Skin of body (tissue), 2 donors: Measurements from ENCODE around the gene ANO6. TPM values are rescaled to one million over a fixed set of nuclear protein-coding genes. Genes with fewer than 3 reads are reported as not detected.
"Not testable (repeated sequence)": the region's sequence is repeated elsewhere in the genome, so short reads cannot be mapped to it uniquely, and the experiment has no call there.

Experiments used
- DNase-seq: peaks from one replicate; lab custom pipeline; 2025; lab: John Stamatoyannopoulos, UW
- total RNA-seq: library from RNA; depleted of rRNA; stranded (reverse); fragments of >200 nt; gene quantifications from one replicate; pipeline ENCODE4 v1.2.3, GENCODE V29; 2014

The ANO6 gene
- total RNA-seq, 1 donor from 2014 or later = 55.6 TPM

DNA sequence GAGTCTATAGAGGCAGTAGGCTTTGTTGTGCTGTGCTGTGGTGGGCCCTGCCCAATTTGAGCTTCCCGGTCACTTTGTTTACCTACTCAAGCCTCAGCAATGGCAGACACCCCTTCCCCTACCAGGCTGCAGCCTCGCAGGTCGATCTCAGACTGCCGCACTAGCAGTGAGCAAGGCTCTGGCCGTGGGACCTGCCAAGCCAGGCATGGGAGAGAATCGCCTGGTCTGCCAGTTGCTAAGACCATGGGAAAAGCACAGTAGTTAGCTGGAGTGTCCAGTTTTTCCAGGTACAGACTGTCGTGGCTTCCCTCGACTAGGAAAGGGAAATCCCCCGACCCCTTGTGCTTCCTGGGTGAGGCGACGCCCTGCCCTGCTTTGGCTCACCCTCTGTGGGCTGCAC lies 26.3 kb downstream of the ANO6 start:
- no peak for DNase-seq

DNA sequence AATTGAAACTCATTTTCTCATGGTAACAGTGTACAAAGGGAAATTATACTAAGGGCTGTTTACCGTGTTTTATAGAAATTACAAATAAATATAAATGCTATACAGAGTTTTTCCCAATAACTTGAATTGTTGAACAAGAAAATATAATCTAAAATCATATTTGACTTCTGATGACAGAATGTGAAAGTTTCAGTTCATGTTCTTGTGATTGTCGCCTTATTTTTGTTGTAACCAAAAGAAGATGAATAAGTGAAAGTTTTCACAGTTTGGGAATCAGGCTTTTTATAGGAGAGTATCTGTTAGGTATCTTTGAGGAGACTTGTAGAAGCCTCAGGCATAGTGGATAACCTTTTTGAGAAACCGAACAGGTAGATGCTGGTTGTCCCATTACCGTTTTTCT lies 28.1 kb downstream of the ANO6 start:
- no peak for DNase-seq

DNA sequence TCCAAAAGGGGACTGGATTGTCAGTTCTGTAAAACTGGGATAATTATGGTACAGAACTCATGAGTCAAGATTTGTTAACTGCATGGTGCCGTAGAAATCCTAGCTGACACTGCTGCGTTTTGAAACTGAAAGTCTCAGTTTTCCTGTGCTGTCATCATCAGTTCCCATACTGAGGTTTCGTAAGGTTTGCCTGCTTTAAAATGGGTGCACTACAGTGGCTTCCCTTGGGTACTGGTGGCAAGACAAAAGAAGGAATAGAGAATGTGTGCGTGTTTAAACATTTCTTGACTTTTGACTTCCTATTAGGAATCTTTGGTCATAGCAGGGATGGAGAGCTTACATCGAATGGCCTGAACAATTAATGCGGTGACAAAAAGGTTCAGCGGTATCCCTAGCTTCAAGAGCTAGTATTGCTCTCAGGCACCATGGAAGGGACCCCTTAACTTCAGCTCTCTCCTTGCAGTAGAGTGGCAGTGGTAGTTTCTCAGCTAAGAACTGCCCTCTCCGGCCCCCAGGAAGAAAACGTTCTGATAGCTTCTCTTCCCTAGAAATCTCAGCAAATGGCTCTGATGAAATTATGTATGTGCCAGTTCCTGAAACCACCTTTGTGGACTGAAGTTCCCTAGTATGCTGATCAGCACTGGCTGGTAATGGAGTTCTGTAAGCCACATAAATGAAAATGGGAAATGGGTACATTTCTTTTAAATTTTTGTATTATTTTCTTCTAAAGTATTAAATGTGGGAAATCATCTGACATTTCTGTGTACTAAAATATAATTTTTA lies 28.9 kb downstream of the ANO6 start:
- no peak for DNase-seq

DNA sequence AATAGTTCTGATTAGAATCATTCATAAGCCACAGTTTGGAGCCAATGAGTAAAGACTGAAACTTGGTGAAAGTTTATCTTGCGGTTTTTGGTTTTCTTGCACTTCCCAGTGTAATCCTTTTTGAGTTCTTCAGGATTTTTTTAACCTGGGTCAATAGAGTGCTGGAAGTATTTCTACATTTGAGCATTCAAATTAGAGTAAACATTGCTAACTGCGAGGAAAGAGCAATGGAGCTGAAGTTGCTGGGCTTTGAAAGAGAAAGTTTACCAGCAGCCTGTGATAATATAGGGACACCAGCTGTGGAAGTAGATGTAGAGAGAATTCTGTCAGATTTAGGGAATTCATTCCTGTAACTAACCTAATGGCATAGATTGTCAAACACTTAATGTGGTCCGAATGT lies 30.3 kb downstream of the ANO6 start:
- DNase-seq = no peak

DNA sequence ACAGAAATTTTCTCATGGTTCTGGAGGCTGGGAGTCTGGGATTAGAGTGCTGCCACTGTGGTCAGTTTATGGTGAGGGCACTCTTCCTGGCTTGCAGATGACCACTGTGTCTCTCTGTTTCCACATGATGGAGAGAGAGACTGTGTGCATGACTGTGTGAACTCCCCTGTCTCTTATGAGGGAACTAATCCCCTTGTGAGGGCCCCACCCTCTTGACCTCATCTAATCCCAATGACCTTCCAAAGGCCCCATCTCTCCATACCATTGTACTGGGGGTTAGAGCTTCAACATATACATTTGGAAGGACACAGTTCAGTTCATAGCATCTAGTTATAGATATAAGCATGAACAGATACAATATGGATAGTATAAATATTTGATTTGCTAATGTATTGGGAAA lies 31.7 kb downstream of the ANO6 start:
- no peak for DNase-seq

DNA sequence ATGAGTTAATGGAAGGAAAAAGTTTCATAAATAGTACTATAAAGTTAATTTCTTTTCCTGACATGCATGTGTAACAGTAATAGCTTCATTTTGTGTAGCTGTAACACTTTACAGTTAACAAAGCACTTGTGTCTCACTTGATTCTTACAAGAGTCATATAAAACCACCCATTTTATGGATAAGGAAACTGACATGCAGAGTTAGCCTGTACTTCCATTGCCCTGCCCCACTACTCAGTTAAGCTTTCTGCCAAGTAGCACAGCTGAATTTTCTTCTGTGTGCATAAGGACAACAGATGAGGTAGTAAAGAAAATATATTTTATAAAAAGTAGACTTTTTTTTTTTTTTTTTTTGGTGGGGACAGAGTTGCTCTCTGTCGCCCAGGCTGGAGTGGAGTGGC lies 32.2 kb downstream of the ANO6 start:
- no peak for DNase-seq

DNA sequence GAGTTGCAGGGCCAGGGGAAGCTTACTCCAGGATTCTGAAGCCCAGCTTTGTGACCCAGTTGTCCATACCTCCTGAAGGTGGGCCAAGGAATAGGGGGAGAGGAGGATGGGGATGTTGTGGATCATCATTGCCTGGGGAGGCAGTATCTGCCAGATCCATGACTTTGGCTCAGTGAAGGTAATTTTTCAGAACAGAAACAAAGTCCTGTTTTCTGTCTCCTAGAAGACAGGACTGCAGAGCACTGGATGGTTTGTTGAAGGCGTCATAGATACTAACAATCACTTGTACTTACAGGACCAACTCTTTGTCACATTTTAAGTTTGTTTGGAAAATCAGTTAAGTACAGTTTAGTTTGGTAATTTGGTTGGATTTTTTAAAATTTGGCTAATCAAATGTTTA lies 38.4 kb downstream of the ANO6 start:
- DNase-seq = no peak

DNA sequence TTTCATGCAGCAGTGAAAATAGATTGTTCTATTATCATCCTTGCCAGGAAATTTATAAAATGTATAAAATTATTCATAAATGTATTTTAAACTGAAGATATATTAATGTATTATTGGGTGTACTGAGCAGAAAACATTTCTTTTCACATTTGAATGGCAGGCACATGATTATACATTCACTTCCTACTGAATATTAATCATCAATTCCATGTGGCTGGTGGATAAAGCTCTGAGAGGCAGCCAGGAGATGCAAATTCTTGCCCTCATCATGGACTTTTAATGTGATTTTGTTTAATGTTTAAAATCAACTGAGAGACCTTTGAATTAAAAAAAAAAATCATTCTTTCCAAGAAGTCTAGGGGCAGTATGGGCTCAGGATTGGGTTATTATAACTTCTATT lies 40.8 kb downstream of the ANO6 start:
- DNase-seq = no peak

DNA sequence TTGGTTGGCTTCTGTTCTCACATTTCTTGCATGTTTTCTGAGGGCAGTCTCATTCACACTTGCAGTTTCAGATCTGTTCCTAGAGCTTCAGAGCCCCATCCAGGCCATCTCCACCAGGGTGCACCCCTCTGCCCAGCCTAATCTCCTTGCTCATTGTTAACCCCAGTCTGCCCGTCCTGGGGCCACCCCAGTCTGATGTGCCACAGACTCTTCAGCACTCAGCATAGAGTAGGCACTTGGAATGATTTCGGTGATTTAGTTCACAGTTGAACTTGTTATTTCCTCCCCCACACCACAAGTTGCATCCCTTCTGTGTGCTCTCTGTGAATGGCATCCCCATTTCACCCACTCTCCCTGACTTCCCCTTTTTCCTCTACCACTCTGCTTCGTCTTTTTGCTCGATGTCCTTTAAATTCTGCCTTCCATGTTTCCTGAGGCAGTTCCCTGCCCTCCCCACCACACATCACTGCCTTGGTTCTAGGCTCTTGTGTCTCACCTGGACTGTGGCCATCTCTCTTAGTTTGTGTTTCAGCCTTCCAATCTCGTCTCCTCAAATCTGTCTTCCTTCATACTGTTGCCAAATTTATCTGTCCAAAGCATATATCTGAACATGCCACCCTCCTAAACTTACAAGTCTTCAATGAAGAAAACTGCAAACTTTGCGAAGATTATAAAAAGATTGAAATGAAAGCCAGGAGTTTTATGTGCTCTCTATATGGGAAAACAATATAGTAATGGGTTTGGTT lies 41.5 kb downstream of the ANO6 start:
- DNase-seq = no peak

DNA sequence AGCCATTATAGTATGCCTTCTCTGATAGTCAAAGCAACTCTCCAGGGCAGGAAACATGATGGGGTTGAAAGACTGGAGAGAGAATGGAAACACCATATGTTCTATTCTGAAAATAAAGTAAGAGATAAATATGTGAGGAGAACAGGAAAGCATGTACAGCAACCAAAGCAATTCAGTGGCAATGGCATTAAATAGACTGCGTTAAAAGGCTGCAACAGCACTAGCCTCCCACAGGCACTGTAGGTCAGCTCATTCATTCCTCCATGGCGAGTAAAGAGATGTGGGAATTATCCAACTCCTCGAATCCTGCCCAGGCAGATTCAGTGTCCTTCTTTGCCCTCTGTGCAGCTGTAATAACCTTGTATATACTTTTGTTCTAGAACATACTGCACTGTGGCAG lies 43.8 kb downstream of the ANO6 start:
- no peak for DNase-seq

DNA sequence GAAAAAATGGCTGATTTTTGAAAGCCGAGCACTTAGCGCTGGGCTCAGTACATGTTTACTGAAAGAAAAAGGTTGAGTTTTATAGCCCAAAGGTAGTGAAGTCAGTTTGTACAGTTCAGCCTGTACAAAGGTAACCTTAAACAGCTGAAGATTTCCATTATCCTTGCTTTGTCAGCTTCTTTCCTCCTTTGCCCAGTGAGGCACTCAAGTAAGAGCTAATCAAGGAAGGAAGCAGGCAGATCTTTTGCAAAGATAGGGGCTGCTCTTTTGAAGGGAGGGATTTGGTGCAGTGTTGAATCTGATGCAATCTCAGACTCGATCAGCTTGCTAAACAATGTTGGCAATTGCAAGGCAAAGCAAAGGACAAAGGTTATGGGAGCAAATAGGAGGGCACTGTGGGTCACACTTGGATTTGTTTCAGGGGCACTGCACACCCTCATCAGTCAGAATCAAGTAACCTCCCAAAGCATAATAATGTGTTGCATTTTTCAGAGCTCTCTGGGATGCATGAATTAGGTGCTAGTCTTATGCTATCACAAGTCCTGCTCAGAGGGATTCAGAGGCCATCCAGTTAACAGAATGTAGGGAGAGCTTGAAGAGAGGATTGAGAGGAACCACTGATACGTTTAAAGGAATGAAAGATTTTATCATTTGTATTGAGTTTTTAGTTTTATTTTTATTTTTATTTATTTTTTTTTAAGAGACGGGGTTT lies 44.4 kb downstream of the ANO6 start:
- DNase-seq = no peak

DNA sequence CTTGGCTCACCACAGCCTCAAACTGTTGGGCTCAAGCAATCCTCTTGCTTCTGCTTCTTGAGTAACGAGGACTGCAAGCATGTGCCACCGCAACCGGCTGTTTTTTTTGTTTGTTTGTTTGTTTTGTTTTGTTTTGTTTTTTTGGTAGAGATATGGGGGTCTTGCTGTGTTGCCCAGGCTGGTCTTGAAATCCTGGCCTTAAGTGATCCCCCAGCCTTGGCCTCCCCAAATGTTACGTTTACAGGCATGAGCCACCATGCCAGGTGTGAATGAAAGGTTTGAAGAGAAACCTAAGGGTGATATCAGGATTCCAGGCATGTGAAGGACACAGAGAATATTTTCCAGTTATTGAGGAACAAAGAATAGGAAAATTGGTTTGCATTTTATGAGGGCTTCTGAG lies 45.0 kb downstream of the ANO6 start:
- no peak for DNase-seq

DNA sequence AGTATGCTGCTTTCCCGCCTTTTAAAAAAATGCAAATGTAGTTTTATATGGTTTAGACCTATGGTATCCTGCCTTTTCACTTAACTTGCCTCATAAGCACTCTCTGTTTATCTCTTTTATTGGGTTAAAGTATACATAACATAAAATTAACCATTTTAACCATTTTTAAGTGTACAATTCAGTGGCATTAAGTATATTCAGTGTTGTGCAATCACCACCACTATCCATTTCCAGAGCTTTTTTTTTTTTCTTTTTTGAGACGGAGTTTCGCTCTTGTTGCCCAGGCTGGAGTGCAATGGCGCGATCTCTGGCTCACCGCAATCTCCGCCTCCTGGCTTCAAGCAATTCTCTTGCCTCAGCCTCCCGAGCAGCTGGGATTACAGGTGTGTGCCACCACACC lies 46.3 kb downstream of the ANO6 start:
- DNase-seq = not testable (repeated sequence)

DNA sequence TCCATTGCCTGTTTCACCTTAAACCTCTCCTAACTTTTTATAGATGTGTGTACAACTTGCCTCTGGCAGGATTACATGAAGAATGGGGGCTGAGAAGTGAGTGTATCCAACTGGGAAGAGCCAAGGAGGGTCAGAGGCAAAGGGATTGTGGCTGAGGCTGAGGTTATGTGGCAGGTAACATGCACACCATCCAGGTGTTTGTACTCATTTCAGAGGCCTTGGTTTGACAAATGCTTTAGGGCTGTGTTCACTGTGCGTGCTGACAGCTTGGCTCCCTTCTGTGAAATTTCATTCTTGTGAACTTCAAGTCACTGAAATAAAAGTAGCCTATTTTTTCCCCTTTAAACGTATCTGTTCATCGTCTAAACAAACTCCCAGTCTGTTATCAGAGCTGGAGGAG lies 47.7 kb downstream of the ANO6 start:
- DNase-seq = no peak

DNA sequence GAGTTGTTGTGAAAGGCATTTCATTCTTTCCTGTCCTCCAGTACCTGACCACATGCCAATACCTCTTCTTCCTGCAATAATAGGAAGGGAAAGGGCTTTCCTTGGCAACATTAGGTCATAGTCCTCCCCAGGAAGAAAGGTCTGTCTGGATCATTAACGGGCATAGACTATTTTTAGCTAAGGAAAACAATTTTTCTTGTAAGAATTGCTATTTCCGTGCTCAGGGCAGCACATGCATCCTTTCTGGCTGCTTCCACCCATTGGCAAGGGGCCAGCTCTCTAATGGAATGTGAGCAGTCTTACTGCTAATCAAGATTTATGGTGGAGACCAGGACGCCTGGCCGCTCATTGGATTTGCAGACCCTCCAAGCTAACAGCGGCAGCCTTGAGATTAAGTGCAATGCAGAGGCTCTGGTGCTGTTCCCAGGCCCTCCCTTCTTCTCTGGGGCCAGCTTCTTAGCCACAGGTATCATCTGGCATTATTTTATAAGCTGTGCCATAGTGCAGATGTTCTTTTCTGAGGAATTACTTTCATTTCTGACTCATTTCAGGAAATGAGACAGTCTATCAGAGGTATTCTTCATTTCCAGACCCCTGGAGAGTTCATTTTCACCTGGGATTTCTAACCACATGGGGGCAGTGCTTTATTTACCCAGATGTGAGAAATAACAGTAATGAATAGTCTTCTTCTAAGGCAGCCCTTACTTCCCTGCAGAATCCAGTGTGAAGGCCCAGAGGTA lies 52.9 kb downstream of the ANO6 start:
- DNase-seq = peak; percentile 69

DNA sequence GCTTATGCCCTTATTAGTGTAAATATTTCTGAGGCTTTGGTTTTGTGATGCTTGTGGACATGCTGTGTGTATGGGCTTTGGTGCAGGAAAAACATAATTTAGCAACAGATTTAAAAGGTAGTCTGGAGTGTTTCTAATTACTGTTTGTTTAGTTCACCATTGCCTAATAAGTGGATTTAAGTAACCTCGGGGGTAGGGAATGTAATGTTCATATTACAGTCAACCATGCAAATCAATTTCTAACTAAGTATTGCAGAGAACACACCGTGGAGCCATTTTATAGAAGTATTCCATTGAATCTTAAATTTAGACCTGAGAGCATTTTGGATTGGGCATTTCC lies 53.5 kb downstream of the ANO6 start:
- no peak for DNase-seq

DNA sequence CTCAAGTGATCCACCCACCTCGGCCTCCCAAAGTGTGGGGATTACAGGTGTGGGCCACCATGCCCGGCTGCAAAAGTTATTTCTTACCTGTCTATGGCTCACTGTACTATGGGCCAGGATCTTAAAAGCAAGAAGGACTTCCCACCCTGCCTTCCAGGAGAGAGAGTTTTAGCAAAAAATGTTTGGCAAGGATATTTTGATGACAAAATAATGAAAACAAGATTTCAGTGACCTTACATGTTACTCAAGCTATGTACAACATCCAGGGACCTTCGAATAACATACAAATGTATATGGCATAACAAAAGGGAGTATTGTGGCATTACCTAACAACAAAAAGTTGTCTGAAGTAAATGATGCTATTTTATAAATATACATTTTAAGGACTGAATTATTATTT lies 55.1 kb downstream of the ANO6 start:
- no peak for DNase-seq

DNA sequence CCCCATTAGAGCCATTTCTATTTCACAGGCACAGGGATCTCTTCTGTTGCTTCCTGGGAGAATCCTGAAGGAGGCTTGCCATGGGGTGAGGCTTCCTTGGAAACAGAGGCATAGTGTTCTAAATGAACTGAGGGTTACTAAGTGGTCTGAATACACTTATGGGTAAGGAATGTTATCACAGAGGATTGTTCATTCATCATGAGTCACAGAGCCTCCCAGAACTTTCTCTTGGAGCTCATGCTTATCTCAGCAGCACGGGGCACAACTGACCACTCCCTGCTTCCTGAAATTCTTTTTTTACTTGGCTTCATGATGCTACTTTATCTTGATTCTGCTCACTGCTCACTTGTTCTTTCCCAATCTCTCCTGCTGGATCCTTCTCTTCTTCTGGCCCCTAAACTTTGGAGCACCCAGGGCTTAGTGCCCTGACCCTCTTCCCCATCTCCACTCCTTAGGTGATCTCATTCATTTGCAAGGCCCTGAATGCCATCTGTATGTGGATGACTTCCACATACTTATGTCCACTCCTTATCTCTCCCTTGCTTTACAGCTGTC lies 57.9 kb downstream of the ANO6 start:
- no peak for DNase-seq

DNA sequence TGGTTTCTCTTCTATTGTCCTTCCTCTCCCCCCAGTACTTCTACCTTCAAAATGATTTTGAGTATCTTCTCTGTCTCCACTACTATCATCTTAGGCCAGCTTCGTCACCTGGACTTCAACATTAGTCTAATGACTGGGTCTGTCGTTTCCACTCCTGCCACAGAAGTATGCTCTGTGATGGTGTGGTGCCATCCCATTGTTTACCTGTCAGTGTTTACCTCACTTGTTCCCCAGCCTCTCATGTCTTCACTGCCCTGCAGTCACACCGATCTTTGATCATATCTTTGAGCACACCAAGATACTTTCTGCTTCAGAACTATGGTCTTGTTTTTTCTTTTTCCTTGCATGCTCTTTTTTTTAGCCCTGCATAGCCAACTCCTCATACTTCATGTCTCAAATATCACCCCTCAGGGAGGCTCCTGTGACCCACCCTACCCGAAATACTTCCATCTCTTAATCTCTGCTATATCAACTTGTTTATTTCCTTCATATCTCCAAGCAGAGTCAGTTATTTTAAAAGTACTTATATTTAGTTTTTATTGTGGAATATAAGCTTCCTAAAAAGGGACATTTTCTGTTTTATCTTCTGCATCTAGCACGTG lies 60.4 kb downstream of the ANO6 start:
- DNase-seq = no peak

DNA sequence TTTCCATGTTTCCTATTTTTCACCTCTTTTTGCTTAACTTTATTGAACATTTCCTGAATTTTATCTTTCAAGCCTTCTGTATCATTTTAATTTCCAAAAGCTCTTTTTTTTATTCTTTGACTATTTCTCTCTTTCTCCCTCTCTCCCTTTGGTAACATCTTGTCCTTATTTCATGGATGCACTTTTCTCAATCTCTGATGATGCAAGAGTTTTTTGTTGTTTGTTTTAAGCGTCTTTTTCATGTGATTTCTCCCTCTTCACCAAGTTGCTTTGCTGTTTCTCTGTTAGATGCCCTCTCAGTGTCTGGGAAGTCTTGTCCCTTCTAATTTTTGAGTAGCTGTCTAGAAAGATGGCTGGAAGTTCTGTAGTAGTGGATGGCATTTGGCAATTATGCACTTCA lies 62.6 kb downstream of the ANO6 start:
- DNase-seq = no peak
